GM23248 (cell line): ENCODE measurements around the gene EFNB3. TPM values are rescaled to one million over a fixed set of nuclear protein-coding genes. Genes with fewer than 3 reads are reported as not detected.

Experiments
- DNase-seq: peaks from one replicate; pipeline ENCODE4 v3.0.0-alpha.2; 2015
- H2AFZ ChIP-seq: fragments of 200-600 bp; sonication (generic); 2 replicates; pipeline ENCODE4 v1.6.1; 2016; ENCODE audit warnings: antibody characterized with exemption
- H3F3A ChIP-seq: fragments of 200-600 bp; sonication (generic); 2 replicates; pipeline ENCODE4 v1.6.1; 2016; ENCODE audit warnings: mild to moderate bottlenecking, antibody characterized with exemption, mixed run types; ENCODE audit not compliant: insufficient read depth
- H3K27ac ChIP-seq: fragments of 200-600 bp; sonication (generic); 2 replicates; pipeline ENCODE4 v1.5.1; 2016; ENCODE audit warnings: mild to moderate bottlenecking
- H3K27me3 ChIP-seq: fragments of 200-600 bp; sonication (generic); replicated peaks from 2 replicates; pipeline ENCODE4 v1.6.1; 2016; ENCODE audit warnings: mild to moderate bottlenecking; ENCODE audit not compliant: insufficient read depth
- H3K36me3 ChIP-seq: fragments of 200-600 bp; sonication (generic); 2 replicates; pipeline ENCODE4 v1.6.1; 2016; ENCODE audit warnings: low read depth, mild to moderate bottlenecking
- H3K4me1 ChIP-seq: fragments of 200-600 bp; sonication (generic); 2 replicates; pipeline ENCODE4 v1.6.1; 2016; ENCODE audit warnings: mild to moderate bottlenecking; ENCODE audit not compliant: insufficient read depth
- H3K4me2 ChIP-seq: fragments of 200-600 bp; sonication (generic); one replicate; pipeline ENCODE4 v1.6.1; 2016; ENCODE audit warnings: mild to moderate bottlenecking; ENCODE audit not compliant: unreplicated experiment
- H3K4me3 ChIP-seq: fragments of 200-600 bp; sonication (generic); 2 replicates; pipeline ENCODE4 v1.5.1; 2016; ENCODE audit warnings: mild to moderate bottlenecking
- H3K79me2 ChIP-seq: fragments of 200-600 bp; sonication (generic); 2 replicates; pipeline ENCODE4 v1.6.1; 2016; ENCODE audit warnings: mild to moderate bottlenecking; ENCODE audit not compliant: insufficient read depth
- H3K9ac ChIP-seq: fragments of 200-600 bp; sonication (generic); 2 replicates; pipeline ENCODE4 v1.6.1; 2016; ENCODE audit warnings: mild to moderate bottlenecking
- H3K9me2 ChIP-seq: fragments of 200-600 bp; sonication (generic); 2 replicates; pipeline ENCODE4 v1.6.1; 2016; ENCODE audit warnings: mixed run types, mild to moderate bottlenecking, moderate library complexity; ENCODE audit not compliant: insufficient read depth
- H3K9me3 ChIP-seq: fragments of 200-600 bp; sonication (generic); one replicate; pipeline ENCODE4 v1.6.1; 2017; ENCODE audit warnings: low read depth
- H4K20me1 ChIP-seq: fragments of 200-600 bp; sonication (generic); 2 replicates; pipeline ENCODE4 v1.6.0; 2016; ENCODE audit not compliant: insufficient read depth
- EZH2 ChIP-seq: fragments of 200-600 bp; sonication (generic); IDR thresholded peaks from 2 replicates; pipeline ENCODE4 v1.6.1; 2018; ENCODE audit warnings: antibody characterized with exemption, mild to moderate bottlenecking; ENCODE audit not compliant: insufficient read depth, poor library complexity, severe bottlenecking
- EZH2phosphoT487 ChIP-seq: fragments of 200-600 bp; sonication (generic); IDR thresholded peaks from 2 replicates; pipeline ENCODE4 v1.6.1; 2018; ENCODE audit warnings: antibody characterized with exemption, moderate library complexity, mild to moderate bottlenecking, low read depth; ENCODE audit not compliant: insufficient read depth
- WGBS, 2 experiments: methylation state at CpG; one replicate each; pipeline ENCODE4 v1.1.6; 2015 to 2017; ENCODE audit warnings: low lambda C conversion rate in 2 of 2, low coverage in 1 of 2; ENCODE audit errors: missing lambda C conversion rate in 2 of 2; 5-methylcytosine and 5-hydroxymethylcytosine counted together
- in situ Hi-C: fragments of 300-500 bp; cut with MboI; formaldehyde crosslinking; loops from 2 replicates; pipeline ENCODE4 v1.15.0; 2020
- polyA plus RNA-seq: library from polyadenylated mRNA; unstranded; fragments of >200 nt; fragmentation: Nextera tagmentation; extraction: Ambion mirVana; gene quantifications from 2 replicates; pipeline ENCODE4 v1.2.1, GENCODE V29; 2016
- total RNA-seq: library from RNA; depleted of rRNA; stranded (reverse); fragments of >200 nt; shearing (Covaris generic); gene quantifications from 2 replicates; pipeline ENCODE4 v1.2.3, GENCODE V29; 2014

Gene EFNB3
- total and polyA plus RNA-seq, 2 experiments from 2014 or later, result 0.99 to 1.8 TPM

DNA sequence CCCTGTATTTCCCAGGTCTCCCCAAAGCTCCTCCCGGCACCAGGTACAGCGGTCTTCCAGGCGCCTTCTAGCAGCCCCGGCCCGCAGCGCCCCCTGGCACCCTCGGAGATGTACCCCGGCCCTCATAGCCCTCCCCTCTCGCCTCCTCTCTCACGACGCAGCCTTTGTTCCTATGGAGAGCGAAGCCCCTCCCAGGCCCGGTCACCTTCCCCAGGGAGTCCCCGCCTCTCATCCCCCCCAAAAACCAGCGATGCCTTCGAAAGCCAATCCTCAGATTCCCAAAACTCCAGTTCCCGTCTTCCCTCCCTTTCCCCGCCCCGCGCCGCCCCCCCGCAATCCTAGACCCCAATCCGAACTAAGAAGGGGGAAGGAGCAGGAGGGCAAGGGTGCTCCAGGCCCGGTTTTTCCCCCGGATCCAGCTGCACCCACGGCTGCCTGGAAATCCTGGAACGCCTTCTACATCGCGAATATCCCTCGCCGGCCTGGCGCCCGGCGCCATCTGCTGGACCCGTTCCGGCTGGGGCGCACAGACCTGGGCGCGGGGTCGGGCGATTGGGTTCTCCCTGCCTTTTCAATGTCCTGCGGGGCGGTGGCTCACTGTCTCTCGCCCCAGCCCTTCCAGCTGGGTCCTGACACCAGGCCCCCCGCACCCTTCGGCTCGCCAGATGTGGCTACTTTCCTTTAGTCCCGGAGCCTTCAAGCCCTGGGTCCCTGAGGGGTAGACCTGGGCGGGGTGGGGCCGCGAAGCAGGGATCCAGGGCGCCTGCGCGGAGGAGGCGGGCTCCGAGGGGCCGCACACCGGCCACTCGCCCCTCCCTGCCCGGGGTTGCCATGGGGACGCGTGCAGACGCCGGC lies 12.1 kb downstream of the EFNB3 start, which contains the start of gene DNAH2:
Gene DNAH2, plus strand, starts transcription at position 844 of the 855 bp plus-strand sequence. CDS start 1,991 bp downstream, outside the sequence.
- TF ChIP-seq EZH2phosphoT487 (no peak), EZH2 (no peak)
- H3K4me3 ChIP-seq, result peak within 1 kb of the TSS; percentile 97
- 1 to 2% methylated on average over 51 to 56 of the region's 64 CpGs for WGBS, 2 experiments
- H3K9ac ChIP-seq, result peak within 1 kb of the TSS; percentile 79
- in situ Hi-C loops, result no loop called here
- peaks cover 4% of the 10 kb centered on the region; the same call in 1 of the 2 replicates for H3K4me1 ChIP-seq
- H4K20me1 ChIP-seq, result no peaks in the 10 kb centered on the region
- peak within 1 kb of the TSS; percentile 99 for H2AFZ ChIP-seq
- no peak within 1 kb of the TSS for H3K27ac ChIP-seq
- no peaks in the 10 kb centered on the region for H3K79me2 ChIP-seq
- H3K9me3 ChIP-seq, result no peaks in the 10 kb centered on the region
- H3K36me3 ChIP-seq, result no peaks in the 10 kb centered on the region
- peaks cover 7% of the 10 kb centered on the region; the same call in 1 of the 2 replicates for H3K27me3 ChIP-seq
- DNase-seq, result peak; percentile 91
- no peaks in the 10 kb centered on the region for H3K9me2 ChIP-seq
- peak within 1 kb of the TSS; percentile 99 for H3K4me2 ChIP-seq
- H3F3A ChIP-seq, result no peaks in the 10 kb centered on the region

DNA sequence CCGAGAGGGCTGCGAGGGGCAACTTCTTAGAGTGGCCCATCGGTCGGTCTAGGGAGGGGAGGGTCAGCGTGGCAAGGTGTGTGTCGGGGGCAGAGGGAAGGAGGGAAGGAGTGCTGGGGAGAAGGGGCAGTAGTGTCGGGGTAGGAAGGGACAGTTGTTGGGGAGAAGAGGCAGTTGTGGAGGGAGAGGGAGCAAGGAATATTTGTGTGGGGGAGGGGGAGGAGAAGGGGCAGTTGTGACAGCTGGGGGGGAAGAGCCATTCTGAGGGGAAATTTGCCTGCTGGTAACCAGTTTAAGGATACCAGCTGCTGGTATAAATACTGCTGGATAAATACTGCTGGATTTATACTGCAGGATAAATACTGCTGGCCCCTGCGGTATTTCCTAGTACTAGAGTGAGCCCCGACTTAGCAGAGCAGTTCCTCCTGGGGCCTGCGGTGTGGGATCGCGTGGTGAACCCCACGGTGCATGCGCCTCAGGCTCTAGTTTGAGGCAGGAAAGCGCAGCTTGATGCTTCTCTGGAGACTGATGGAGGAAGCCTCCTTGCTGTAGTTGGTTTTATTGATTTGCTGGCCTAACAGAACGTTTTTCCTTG lies 12.9 kb downstream of the EFNB3 start:
- Histone ChIP-seq H3K36me3 (no peaks in the 10 kb centered on the region), H3K9ac (peak overlapping the region; percentile 79), H3K27me3 (peaks cover 3% of the 10 kb centered on the region; the same call in 1 of the 2 replicates), H3K9me2 (no peaks in the 10 kb centered on the region), H3K4me3 (peak overlapping the region; percentile 97), H3K9me3 (no peaks in the 10 kb centered on the region), H3K4me1 (peaks cover 4% of the 10 kb centered on the region; the same call in 1 of the 2 replicates), H3F3A (no peaks in the 10 kb centered on the region), H4K20me1 (no peaks in the 10 kb centered on the region), H3K4me2 (peak overlapping the region; percentile 99), H3K79me2 (no peaks in the 10 kb centered on the region), H2AFZ (peak overlapping the region; percentile 99), H3K27ac (no peak overlapping the region)
- no peak for TF ChIP-seq EZH2phosphoT487
- TF ChIP-seq EZH2, result no peak
- 12% methylated on average over 12 to 16 of the region's 16 CpGs for WGBS, 2 experiments
- DNase-seq, result peak; percentile 43
- in situ Hi-C loops, result no loop called here

DNA sequence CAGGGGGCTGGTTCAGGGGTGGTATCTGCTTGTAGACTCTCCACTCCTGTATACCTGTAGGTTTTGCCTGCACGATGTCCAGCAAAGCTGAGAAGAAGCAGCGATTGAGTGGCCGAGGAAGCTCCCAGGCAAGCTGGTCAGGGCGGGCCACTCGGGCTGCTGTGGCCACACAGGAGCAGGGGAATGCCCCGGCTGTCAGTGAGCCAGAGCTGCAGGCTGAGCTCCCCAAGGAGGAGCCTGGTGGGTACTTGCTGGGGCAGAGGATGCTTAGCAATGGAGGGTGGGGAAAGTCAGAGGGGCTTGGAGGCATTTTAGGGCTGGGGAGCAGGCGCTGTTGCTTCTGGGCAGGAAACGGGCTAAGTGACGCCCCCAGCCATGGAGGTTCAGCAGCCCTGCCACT lies 14.7 kb downstream of the EFNB3 start:
- 55 to 63% methylated on average over 9 of the region's 9 CpGs for WGBS, 2 experiments
- Histone ChIP-seq H2AFZ (no peak overlapping the region), H3K4me3 (no peak overlapping the region), H4K20me1 (no peaks in the 10 kb centered on the region), H3K79me2 (no peaks in the 10 kb centered on the region), H3K4me2 (no peak overlapping the region), H3K9me3 (no peaks in the 10 kb centered on the region), H3K4me1 (peaks cover 4% of the 10 kb centered on the region; the same call in 1 of the 2 replicates), H3F3A (no peaks in the 10 kb centered on the region), H3K27me3 (peaks cover 3% of the 10 kb centered on the region; the same call in 1 of the 2 replicates), H3K9me2 (no peaks in the 10 kb centered on the region), H3K9ac (no peak overlapping the region), H3K27ac (no peak overlapping the region), H3K36me3 (no peaks in the 10 kb centered on the region)
- DNase-seq, result no peak
- in situ Hi-C loops, result no loop called here
- no peak for TF ChIP-seq EZH2phosphoT487
- no peak for TF ChIP-seq EZH2

DNA sequence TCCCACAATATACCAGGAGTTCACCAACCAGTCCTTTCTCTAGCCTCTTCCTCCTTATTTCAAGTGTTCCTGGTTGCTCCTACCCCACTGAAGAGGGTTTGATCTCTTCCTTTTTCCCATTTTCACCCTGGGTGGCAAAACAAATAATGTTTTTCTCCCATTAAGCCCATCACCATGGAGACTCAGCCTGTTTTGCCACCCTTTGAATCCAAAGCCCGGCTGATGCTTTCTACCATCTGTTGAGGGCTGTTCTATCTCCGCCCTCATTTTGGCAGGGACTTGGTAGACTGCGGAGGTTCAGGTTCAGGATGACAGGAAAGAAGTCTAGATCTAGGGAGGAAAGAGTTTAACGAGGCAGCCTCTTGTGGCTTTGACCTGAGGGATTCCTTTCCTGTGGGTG lies 15.1 kb downstream of the EFNB3 start:
- WGBS, 2 experiments, result 14 to 15% methylated on average over 4 of the region's 4 CpGs
- in situ Hi-C loops, result no loop called here
- no peak for TF ChIP-seq EZH2
- TF ChIP-seq EZH2phosphoT487, result no peak

More for the DNA sequence above, 15.1 kb downstream of the EFNB3 start:
- H3K4me1 ChIP-seq, result peaks cover 4% of the 10 kb centered on the region; the same call in 1 of the 2 replicates
- H3K4me2 ChIP-seq, result no peak overlapping the region
- H3K27me3 ChIP-seq, result peaks cover 3% of the 10 kb centered on the region; the same call in 1 of the 2 replicates
- no peaks in the 10 kb centered on the region for H3K9me2 ChIP-seq
- DNase-seq, result no peak
- no peaks in the 10 kb centered on the region for H3F3A ChIP-seq
- H3K36me3 ChIP-seq, result no peaks in the 10 kb centered on the region
- no peak overlapping the region for H3K4me3 ChIP-seq
- no peaks in the 10 kb centered on the region for H3K79me2 ChIP-seq
- no peak overlapping the region for H3K9ac ChIP-seq
- no peak overlapping the region for H3K27ac ChIP-seq
- H2AFZ ChIP-seq, result no peak overlapping the region
- no peaks in the 10 kb centered on the region for H3K9me3 ChIP-seq
- H4K20me1 ChIP-seq, result no peaks in the 10 kb centered on the region
